H1 (cell line): ENCODE measurements around the gene SNRPA1. TPM values are rescaled to one million over a fixed set of nuclear protein-coding genes. Genes with fewer than 3 reads are reported as not detected.

Experiments
- ATF2 ChIP-seq: IDR thresholded peaks from 2 replicates; pipeline ENCODE4 v1.6.1; 2012; ENCODE audit warnings: low read length, inconsistent platforms
- CREB1 ChIP-seq: IDR thresholded peaks from 2 replicates; pipeline ENCODE4 v1.6.1; 2012; ENCODE audit warnings: inconsistent platforms
- HDAC2 ChIP-seq, 2 experiments: fragments of 300-600 bp in 1 of 2; sonication (generic) in 1 of 2; IDR thresholded peaks; 2 replicates each; pipeline ENCODE4 v1.6.1; 2011 to 2012; ENCODE audit warnings: low read depth in 2 of 2, low read length in 2 of 2, mild to moderate bottlenecking in 2 of 2, moderate library complexity in 2 of 2, borderline replicate concordance in 1 of 2, inconsistent platforms in 1 of 2
- RAD21 ChIP-seq, 2 experiments: IDR thresholded peaks in 1 of 2; conservative IDR thresholded peaks in 1 of 2; 2 replicates each; pipeline ENCODE4 v1.6.1; 2011; ENCODE audit warnings: low read depth in 2 of 2, low read length in 2 of 2, improper control_type of control experiment in 1 of 2, inconsistent platforms in 1 of 2, mild to moderate bottlenecking in 1 of 2, moderate library complexity in 1 of 2
- polyA plus RNA-seq, 7 experiments: library from polyadenylated mRNA; depleted of rRNA in 3 of 7; stranded (reverse) in 5 of 7; unstranded in 2 of 7; fragments of >200 nt in 5 of 7; fragments of 200-250 nt in 2 of 7; gene quantifications; 1 replicate in 5 of 7; 2 replicates in 1 of 7; 4 replicates in 1 of 7; pipeline versions ENCODE4 v1.2.1 to v1.2.3, GENCODE V29; 2011 to 2013; ENCODE audit warnings: missing spikeins in 2 of 7, mixed read lengths in 2 of 7
- total RNA-seq: library from RNA; stranded (reverse); fragmentation: NEBNext Ultra II Directional; extraction: Animal tissue kit (Norgen Biotek cat#: 25700); gene quantifications from 2 replicates; pipeline ENCODE4 v1.2.1, GENCODE V29; 2021
- TF ChIP-seq, protein P1 (sequence below): IDR thresholded peaks from 2 replicates; pipeline ENCODE4 v1.6.1; 2012; ENCODE audit warnings: inconsistent platforms

The SNRPA1 gene
- total and polyA plus RNA-seq, 2 of the 8 experiments (the other 6 are each of a cell fraction or from before 2014, with no cell fraction given), result 140 to 221 TPM

GRCh38 chr15:101256757-101257156 is 38.3 kb downstream of the SNRPA1 start (continued):
- TF ChIP-seq ATF2, result no peak
- TF ChIP-seq RAD21 (IDR thresholded peaks at IDR 0.05 in 1 of 2, conservative IDR thresholded peaks at IDR 0.05 in 1 of 2; ENCODE audit: low read depth in 2 of 2, low read length in 2 of 2), result peak; percentile 25 to 31; a peak in 3 of 4 replicates
- TF ChIP-seq HDAC2 (IDR thresholded peaks at IDR 0.05; ENCODE audit: borderline replicate concordance in 1 of 2, low read depth in 2 of 2, low read length in 2 of 2), result no peak
- TF ChIP-seq, protein P1, sequence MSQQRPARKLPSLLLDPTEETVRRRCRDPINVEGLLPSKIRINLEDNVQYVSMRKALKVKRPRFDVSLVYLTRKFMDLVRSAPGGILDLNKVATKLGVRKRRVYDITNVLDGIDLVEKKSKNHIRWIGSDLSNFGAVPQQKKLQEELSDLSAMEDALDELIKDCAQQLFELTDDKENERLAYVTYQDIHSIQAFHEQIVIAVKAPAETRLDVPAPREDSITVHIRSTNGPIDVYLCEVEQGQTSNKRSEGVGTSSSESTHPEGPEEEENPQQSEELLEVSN, result no peak
- no peak for TF ChIP-seq CREB1
